Nephron progenitor cell (in vitro differentiated cells): ENCODE data around the gene KSR1.
A peak's percentile ranks its signal among the peaks of the same experiment; 100 is the strongest.

Experiments
- DNase-seq: peaks from one replicate; pipeline ENCODE4 v3.0.0; 2021
- H3K27ac Mint-ChIP-seq: 2 replicates; pipeline ENCODE4 v1.8.0; 2021; ENCODE audit warnings: mild to moderate bottlenecking, moderate library complexity, mixed read lengths
- H3K27me3 Mint-ChIP-seq: 2 replicates; pipeline ENCODE4 v1.8.0; 2021; ENCODE audit warnings: mild to moderate bottlenecking, low read depth, mixed read lengths; ENCODE audit not compliant: poor library complexity
- H3K36me3 Mint-ChIP-seq: 2 replicates; pipeline ENCODE4 v1.8.0; 2021; ENCODE audit warnings: low read depth, mixed read lengths
- H3K4me1 Mint-ChIP-seq: 2 replicates; pipeline ENCODE4 v1.8.0; 2021; ENCODE audit warnings: mixed read lengths
- H3K4me3 Mint-ChIP-seq: 2 replicates; pipeline ENCODE4 v1.8.0; 2021; ENCODE audit warnings: mild to moderate bottlenecking, moderate library complexity, mixed read lengths
- H3K9me3 Mint-ChIP-seq: 2 replicates; pipeline ENCODE4 v1.8.0; 2021; ENCODE audit warnings: mild to moderate bottlenecking, moderate library complexity, mixed read lengths
- CTCF ChIP-seq: fragments of 200-600 bp; sonication (generic); IDR thresholded peaks from 2 replicates; pipeline ENCODE4 v1.5.0; 2021; ENCODE audit warnings: antibody characterized with exemption

Gene KSR1

GRCh38 chr17:27546624-27547300 is 90.5 kb downstream of the KSR1 start:
- no peak for TF ChIP-seq CTCF
- H3K9me3 Mint-ChIP-seq = no peaks in the 10 kb centered on the region
- no peak overlapping the region for H3K4me3 Mint-ChIP-seq
- peaks cover 5% of the 10 kb centered on the region for H3K27me3 Mint-ChIP-seq
- no peak for DNase-seq
- no peaks in the 10 kb centered on the region for H3K36me3 Mint-ChIP-seq
- H3K4me1 Mint-ChIP-seq = peaks cover 42% of the 10 kb centered on the region
- peak overlapping the region; percentile 62 for H3K27ac Mint-ChIP-seq

GRCh38 chr17:27547301-27547683 is 91.0 kb downstream of the KSR1 start:
- H3K9me3 Mint-ChIP-seq = no peaks in the 10 kb centered on the region
- H3K36me3 Mint-ChIP-seq = no peaks in the 10 kb centered on the region
- TF ChIP-seq CTCF = no peak
- peaks cover 2% of the 10 kb centered on the region for H3K27me3 Mint-ChIP-seq
- no peak overlapping the region for H3K4me3 Mint-ChIP-seq
- peaks cover 46% of the 10 kb centered on the region for H3K4me1 Mint-ChIP-seq
- peak overlapping the region; percentile 62 for H3K27ac Mint-ChIP-seq
- DNase-seq = no peak

GRCh38 chr17:27548369-27548768 is 92.1 kb downstream of the KSR1 start:
- H3K4me1 Mint-ChIP-seq = peaks cover 46% of the 10 kb centered on the region
- no peaks in the 10 kb centered on the region for H3K36me3 Mint-ChIP-seq
- H3K9me3 Mint-ChIP-seq = no peaks in the 10 kb centered on the region
- no peak overlapping the region for H3K4me3 Mint-ChIP-seq
- no peak for DNase-seq
- no peak for TF ChIP-seq CTCF
- H3K27ac Mint-ChIP-seq = no peak overlapping the region
- peaks cover 2% of the 10 kb centered on the region for H3K27me3 Mint-ChIP-seq

GRCh38 chr17:27549251-27549893 is 93.1 kb downstream of the KSR1 start:
- DNase-seq = no peak
- Mint-ChIP-seq H3K36me3 (peaks cover 6% of the 10 kb centered on the region), H3K4me1 (peaks cover 40% of the 10 kb centered on the region), H3K9me3 (no peaks in the 10 kb centered on the region), H3K4me3 (no peak overlapping the region), H3K27me3 (peaks cover 2% of the 10 kb centered on the region), H3K27ac (no peak overlapping the region)
- no peak for TF ChIP-seq CTCF

- no peak overlapping the region for H3K4me3 Mint-ChIP-seq
- H3K27ac Mint-ChIP-seq = no peak overlapping the region
Observed at GRCh38 chr17:27550291-27550930, 94.2 kb downstream of the KSR1 start.

More at GRCh38 chr17:27550291-27550930, 94.2 kb downstream of the KSR1 start:
- Mint-ChIP-seq H3K4me1 (peaks cover 36% of the 10 kb centered on the region), H3K9me3 (no peaks in the 10 kb centered on the region), H3K36me3 (peaks cover 13% of the 10 kb centered on the region), H3K27me3 (peaks cover 2% of the 10 kb centered on the region)
- TF ChIP-seq CTCF = no peak
- no peak for DNase-seq
